GM19238 (cell line): ENCODE measurements around the gene CDHR3.
"Not testable (repeated sequence)": the region's sequence is repeated elsewhere in the genome, so short reads cannot be mapped to it uniquely, and the experiment has no call there.

Experiments
- DNase-seq: peaks from one replicate; pipeline ENCODE4 v3.0.0; 2011; ENCODE audit warnings: low spot score; ENCODE audit not compliant: insufficient read length

Gene CDHR3, protein sequence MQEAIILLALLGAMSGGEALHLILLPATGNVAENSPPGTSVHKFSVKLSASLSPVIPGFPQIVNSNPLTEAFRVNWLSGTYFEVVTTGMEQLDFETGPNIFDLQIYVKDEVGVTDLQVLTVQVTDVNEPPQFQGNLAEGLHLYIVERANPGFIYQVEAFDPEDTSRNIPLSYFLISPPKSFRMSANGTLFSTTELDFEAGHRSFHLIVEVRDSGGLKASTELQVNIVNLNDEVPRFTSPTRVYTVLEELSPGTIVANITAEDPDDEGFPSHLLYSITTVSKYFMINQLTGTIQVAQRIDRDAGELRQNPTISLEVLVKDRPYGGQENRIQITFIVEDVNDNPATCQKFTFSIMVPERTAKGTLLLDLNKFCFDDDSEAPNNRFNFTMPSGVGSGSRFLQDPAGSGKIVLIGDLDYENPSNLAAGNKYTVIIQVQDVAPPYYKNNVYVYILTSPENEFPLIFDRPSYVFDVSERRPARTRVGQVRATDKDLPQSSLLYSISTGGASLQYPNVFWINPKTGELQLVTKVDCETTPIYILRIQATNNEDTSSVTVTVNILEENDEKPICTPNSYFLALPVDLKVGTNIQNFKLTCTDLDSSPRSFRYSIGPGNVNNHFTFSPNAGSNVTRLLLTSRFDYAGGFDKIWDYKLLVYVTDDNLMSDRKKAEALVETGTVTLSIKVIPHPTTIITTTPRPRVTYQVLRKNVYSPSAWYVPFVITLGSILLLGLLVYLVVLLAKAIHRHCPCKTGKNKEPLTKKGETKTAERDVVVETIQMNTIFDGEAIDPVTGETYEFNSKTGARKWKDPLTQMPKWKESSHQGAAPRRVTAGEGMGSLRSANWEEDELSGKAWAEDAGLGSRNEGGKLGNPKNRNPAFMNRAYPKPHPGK

GRCh38 chr7:105963038-105963667, at the start of gene CDHR3:
Gene CDHR3 (plus strand): TSS chr7:105963264. CDS start chr7:105963319, 55 bp downstream.
- DNase-seq, result no peak

DNA sequence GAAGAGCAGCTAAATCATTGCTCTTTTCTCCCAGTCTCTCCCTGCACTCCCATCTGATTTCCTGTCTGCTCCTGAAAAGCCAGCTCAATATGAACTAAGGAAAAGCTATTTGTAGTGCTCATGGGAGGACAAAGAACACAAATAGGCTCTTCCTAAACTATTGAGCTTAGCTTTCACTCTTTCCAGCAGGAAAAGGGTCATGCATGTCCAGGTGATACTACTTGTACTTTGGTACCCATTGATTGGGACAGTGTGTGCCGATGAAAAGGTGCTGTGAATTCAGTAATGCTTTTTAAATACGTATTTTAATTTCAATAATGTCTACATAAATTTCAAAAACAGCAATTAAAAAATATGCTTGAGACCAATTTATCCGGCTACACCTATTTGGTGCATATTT, 49.1 kb upstream of the CDHR3 start:
- no peak for DNase-seq

GRCh38 chr7:105916603-105917002, 46.5 kb upstream of the CDHR3 start:
- DNase-seq, result no peak

- no peak for DNase-seq
These were observed 45.4 kb upstream of the CDHR3 start for GRCh38 chr7:105917659-105918058.

- no peak for DNase-seq
These were observed 42.3 kb upstream of the CDHR3 start for GRCh38 chr7:105920766-105921165.

DNA sequence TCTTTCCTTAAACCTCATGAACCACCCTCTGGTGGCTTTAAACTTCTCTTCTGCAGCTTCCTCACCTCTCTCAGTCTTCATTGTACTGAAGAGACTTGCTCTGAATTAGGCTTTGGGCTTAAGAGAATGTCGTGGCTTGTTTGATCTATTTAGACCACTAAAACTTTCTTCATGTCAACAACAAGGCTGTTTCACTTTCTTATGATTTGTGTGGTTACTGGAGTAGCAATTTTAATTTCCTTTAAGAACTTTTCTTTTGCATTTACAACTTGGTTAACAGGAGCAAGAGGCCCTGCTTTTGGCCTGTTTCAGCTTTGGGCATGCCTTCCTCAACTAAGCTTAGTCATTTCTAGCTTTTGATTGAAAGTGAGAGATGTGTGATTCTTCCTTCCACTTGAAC, 38.1 kb upstream of the CDHR3 start:
- no peak for DNase-seq

- DNase-seq, result no peak
These were observed 36.9 kb upstream of the CDHR3 start for GRCh38 chr7:105926131-105926530.

DNA sequence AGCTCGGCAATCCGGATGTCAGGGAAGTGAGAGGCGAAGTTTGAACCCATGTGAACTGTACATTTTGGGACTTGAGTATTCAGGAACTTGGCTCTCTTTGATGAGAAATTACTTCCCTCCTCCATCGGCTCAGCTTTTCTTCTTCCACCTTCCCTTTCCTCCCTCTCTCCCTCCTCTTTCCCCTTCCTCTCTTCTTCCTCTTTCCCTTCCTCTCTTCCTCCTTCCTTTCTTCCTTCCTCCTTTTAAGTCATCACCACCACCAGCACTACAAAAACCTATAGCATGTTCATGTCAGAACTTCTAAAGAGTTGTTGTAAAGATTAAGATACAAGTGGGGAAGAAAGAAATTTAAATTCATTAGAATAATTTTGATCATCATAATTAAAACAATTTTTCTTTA, 31.9 kb upstream of the CDHR3 start:
- no peak for DNase-seq

DNA sequence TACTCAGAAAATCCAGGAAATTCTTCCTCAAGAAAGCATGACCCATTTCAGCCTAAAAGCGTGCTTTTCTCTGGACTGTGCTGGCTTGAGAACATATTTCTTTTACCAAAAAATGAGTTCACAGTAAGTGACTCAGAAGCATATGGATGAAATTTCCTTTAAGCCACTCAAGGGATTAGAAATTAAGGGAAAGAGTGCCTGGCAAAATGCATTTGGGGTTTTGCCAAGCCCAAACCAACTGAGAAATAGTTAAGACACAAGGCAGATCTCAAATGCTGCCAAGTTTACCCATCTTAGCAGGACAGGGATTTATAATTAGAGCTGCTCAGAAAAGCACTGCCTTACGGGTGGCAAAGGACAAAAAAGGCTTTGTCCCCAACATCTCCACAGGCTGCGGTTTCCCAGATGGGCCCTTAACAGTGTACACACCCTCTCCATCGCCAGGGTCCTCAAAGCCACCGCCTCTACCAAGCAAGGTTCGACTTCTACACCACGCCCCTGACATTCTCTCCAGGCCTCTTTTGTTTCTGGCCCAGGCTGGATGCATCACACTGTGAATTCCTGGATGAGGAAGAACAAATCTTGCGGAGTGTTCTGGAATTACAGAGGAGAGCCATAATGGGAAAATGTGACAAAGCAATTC, 30.1 kb upstream of the CDHR3 start:
- DNase-seq, result no peak

GRCh38 chr7:105934572-105935185, 28.4 kb upstream of the CDHR3 start:
- DNase-seq, result no peak

- DNase-seq, result no peak
These were observed 27.8 kb upstream of the CDHR3 start for GRCh38 chr7:105935250-105935649.

- no peak for DNase-seq
These were observed 25.7 kb upstream of the CDHR3 start for GRCh38 chr7:105937411-105937810.

DNA sequence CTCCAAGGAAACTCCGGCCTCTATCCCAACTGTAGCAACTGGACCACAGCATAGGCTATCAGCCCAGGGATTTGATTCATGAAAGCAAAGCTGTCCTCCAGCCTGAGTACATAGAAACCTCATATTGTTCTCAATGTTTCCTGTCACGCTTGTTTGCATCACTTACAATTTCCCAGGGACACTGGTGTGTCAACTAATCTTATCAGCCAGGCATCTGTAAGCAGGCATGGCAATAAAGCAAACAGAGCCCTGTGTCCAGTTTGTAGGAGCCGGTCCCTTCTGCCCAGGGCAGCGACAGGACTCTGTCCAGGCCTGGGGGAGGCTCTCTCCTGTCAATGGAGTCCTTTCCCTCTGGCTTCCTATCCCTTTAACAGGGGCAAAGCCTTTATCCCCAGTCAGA, 23.0 kb upstream of the CDHR3 start:
- no peak for DNase-seq

- DNase-seq, result no peak
These were observed 21.5 kb upstream of the CDHR3 start for GRCh38 chr7:105941596-105941995.

DNA sequence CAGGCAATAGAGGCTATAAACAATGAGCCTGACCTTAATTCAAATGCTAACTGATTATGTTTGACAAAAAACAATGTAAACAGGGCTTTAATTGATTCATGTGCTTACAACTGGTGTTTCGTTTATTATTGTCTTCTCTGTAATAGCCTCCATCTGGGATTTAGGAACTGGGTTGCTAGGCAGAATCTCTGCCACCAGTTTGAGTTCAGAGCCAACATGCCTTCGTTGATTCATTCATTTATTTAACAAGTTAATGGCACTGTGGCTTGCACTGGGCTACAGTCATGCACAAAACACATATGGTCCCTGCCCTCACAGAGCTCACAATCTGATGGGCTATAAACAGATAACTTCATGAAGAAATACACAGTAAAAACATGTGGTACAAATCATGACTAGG, 19.6 kb upstream of the CDHR3 start:
- DNase-seq, result no peak

DNA sequence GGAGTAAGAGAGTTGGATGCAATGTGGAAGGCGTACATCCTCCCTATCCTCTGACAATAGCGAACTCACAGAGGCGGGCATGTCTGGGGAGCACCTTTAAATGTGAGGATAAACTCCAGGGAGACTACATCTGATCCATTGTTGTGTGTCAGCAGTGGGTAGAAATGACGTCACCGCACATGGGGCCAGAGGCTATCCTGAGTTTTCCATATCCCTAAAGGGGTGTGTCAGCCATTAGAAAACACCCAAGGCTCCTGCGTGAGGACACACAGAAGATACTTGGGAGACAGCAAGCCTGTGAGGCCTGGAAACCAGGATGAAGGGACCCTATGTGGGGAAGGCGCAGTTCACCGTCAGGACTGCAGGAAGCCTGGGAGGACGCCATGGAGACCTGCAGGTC, 17.2 kb upstream of the CDHR3 start:
- DNase-seq, result no peak

DNA sequence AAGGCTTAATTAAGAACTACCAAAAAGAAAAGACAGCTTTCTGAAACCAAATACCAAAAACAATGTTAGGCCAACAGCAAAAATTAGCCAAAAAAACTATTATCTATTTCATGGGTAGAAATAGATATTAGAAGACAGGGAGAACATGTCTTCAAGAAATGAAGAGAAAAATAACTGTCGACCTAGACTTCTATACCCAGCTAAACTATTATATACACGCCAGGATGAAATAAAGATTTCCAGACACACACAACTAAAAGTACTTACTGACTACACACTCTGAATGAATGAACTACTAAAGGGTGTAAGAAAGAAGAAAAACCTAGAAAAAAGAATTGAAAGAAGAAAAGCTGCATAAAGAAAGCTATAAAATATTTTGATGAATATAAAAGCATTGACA, 11.5 kb upstream of the CDHR3 start:
- DNase-seq, result no peak

DNA sequence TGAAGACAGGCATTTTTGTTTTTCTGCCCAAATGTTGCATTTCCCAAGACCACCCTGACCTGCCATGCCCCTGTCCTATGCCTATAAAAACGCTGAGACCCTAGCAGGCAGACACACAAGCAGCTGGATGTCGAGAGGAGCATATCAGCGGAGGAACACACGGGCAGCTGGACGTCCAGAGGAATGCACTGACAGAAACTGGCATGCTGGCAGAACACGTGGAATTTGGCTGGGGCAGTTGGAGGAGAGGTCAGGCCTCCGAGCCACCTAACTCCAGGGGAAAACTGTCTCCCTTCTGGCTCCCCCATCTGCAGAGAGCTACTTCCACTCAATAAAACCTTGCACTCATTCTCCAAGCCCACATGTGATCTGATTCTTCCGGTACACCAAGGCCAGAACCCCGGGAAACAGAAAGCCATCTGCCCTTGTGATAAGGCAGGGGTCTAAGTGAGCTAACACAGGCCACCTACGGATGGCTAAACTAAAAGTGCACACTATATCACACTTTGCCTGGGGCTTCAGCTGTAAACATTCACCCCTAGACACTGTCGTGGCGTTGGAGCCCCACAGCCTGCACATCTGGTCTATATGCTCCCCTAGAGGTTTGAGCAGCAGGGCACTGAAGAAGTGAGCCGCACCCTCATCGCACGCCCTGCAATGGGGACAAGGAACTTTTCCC, 10.0 kb upstream of the CDHR3 start:
- DNase-seq, result no peak

GRCh38 chr7:105954711-105955110, 8.4 kb upstream of the CDHR3 start:
- DNase-seq, result no peak

DNA sequence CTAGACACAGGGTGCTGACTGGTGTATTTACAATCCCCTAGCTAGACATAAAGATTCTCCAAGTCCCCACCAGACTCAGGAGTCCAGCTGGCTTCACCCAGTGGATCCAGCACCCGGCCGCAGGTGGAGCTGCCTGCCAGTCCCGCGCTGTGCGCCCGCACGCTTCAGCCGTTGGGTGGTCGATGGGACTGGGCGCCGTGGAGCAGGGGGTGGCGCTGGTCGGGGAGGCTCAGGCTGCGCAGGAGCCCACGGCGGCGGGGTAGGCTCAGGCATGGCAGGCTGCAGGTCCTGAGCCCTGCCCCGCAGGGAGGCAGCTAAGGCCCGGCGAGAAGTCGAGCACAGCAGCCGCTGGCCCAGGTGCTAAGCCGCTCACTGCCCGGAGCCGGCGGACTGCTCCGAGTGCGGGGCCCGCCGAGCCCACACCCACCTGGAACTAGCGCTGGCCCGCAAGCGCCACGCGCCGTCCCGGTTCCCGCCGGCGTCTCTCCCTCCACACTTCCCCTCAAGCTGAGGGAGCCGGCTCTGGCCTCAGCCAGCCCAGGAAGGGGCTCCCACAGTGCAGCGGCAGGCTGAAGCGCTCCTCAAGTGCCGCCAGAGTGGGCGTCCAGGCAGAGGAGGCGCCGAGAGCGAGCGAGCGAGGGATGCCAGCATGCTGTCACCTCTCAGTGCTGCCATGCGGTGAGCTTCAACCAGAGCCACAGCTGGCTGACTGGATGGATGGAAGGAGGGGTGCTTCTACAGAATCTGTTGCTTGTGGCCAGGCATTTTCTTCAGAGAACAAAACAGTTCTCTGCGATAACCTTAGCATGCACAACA, 7.2 kb upstream of the CDHR3 start:
- not testable (repeated sequence) for DNase-seq
